ENCODE measurements around the gene LDHD.

DNA sequence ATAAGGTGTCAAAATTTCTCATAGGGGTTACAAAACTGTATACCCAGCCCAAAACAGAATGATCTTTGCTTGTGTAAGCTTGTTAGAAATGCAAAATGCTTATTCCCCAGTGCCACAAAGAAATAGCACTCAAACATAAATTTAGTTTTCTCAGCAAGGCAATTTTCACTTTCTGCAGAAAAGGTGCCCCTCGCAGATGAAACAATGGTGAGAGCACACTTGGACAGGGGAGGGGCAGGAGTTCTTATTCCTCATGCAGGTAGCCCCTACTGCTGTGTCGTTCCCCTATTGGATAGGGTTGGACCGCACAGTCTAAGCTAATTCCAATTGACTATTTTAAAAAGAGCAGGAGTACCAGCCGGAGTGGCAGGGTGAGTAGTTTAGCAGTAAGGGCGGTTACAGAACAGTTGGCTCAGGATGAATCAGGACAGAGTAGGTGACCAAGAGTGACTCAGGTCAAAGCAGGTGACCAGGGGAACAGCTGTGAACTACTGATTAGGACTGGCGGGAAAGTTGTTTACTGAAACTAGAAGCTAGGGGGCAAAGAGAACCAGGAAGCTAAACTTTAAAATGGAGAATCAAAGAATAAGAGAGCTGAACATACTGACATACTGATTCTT lies 5.5 kb upstream of the LDHD start:
- TF ChIP-seq, protein P1, sequence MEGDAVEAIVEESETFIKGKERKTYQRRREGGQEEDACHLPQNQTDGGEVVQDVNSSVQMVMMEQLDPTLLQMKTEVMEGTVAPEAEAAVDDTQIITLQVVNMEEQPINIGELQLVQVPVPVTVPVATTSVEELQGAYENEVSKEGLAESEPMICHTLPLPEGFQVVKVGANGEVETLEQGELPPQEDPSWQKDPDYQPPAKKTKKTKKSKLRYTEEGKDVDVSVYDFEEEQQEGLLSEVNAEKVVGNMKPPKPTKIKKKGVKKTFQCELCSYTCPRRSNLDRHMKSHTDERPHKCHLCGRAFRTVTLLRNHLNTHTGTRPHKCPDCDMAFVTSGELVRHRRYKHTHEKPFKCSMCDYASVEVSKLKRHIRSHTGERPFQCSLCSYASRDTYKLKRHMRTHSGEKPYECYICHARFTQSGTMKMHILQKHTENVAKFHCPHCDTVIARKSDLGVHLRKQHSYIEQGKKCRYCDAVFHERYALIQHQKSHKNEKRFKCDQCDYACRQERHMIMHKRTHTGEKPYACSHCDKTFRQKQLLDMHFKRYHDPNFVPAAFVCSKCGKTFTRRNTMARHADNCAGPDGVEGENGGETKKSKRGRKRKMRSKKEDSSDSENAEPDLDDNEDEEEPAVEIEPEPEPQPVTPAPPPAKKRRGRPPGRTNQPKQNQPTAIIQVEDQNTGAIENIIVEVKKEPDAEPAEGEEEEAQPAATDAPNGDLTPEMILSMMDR (IDR thresholded peaks at IDR 0.05; ENCODE audit: low read depth, low read length, poor library complexity, severe bottlenecking): no peak
- TF ChIP-seq EZH2phosphoT487 (IDR thresholded peaks at IDR 0.05; ENCODE audit: borderline replicate concordance, low read length): no peak
